Measurements from ENCODE around the gene GCN1. TPM values are rescaled to one million over a fixed set of nuclear protein-coding genes. Genes with fewer than 3 reads are reported as not detected.
A peak's percentile ranks its signal among the peaks of the same experiment; 100 is the strongest.

Gene GCN1
- polyA plus RNA-seq, 2 of the 4 experiments (the other 2 are of a cell fraction) = 43.2 to 64.1 TPM

- Histone ChIP-seq H3K4me2 (no peak overlapping the region), H3K4me3 (no peak overlapping the region), H3K4me1 (peaks cover 79% of the 10 kb centered on the region), H3K27ac (0 out of 6 replicates have a peak overlapping the region, but pooled peaks of 1 of the 2 experiments have one; percentile 10), H3K9me3 (no peaks in the 10 kb centered on the region)
- WGBS (ENCODE audit: missing lambda C conversion rate) = 88% methylated on average over 8 of the region's 8 CpGs
- no peak for DNase-seq (ENCODE audit: low read depth in 1 of 2, low spot score in 1 of 2)
- TF ChIP-seq TP53 (CRISPR knock-in tag; IDR thresholded peaks at IDR 0.05) (no peak), JUNB (IDR thresholded peaks at IDR 0.05) (no peak), CBX8 (IDR thresholded peaks at IDR 0.05) (no peak), BHLHE40 (IDR thresholded peaks at IDR 0.05; ENCODE audit: low read depth, low read length) (no peak), REST (IDR thresholded peaks at IDR 0.05) (no peak), NFE2L2 (conservative IDR thresholded peaks at IDR 0.05; ENCODE audit: low read length) (no peak), NPAS2 (CRISPR knock-in tag; IDR thresholded peaks at IDR 0.05; ENCODE audit: borderline replicate concordance) (no peak), POLR2A (IDR thresholded peaks at IDR 0.05; ENCODE audit: low read length) (no peak), SMC3 (IDR thresholded peaks at IDR 0.05) (no peak), CEBPB (IDR thresholded peaks at IDR 0.05) (no peak), EHF (CRISPR knock-in tag; IDR thresholded peaks at IDR 0.05) (no peak), MAX (IDR thresholded peaks at IDR 0.05) (no peak), HOXA7 (CRISPR knock-in tag; IDR thresholded peaks at IDR 0.05) (no peak)
- TF ChIP-seq, protein P1, sequence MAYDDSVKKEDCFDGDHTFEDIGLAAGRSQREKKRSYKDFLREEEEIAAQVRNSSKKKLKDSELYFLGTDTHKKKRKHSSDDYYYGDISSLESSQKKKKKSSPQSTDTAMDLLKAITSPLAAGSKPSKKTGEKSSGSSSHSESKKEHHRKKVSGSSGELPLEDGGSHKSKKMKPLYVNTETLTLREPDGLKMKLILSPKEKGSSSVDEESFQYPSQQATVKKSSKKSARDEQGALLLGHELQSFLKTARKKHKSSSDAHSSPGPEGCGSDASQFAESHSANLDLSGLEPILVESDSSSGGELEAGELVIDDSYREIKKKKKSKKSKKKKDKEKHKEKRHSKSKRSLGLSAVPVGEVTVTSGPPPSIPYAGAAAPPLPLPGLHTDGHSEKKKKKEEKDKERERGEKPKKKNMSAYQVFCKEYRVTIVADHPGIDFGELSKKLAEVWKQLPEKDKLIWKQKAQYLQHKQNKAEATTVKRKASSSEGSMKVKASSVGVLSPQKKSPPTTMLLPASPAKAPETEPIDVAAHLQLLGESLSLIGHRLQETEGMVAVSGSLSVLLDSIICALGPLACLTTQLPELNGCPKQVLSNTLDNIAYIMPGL (CRISPR knock-in tag; IDR thresholded peaks at IDR 0.05; ENCODE audit: borderline replicate concordance) = no peak
- TF ChIP-seq, protein P2, sequence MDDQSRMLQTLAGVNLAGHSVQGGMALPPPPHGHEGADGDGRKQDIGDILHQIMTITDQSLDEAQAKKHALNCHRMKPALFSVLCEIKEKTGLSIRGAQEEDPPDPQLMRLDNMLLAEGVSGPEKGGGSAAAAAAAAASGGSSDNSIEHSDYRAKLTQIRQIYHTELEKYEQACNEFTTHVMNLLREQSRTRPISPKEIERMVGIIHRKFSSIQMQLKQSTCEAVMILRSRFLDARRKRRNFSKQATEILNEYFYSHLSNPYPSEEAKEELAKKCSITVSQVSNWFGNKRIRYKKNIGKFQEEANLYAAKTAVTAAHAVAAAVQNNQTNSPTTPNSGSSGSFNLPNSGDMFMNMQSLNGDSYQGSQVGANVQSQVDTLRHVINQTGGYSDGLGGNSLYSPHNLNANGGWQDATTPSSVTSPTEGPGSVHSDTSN (IDR thresholded peaks at IDR 0.05) = no peak
- TF ChIP-seq, protein P3, sequence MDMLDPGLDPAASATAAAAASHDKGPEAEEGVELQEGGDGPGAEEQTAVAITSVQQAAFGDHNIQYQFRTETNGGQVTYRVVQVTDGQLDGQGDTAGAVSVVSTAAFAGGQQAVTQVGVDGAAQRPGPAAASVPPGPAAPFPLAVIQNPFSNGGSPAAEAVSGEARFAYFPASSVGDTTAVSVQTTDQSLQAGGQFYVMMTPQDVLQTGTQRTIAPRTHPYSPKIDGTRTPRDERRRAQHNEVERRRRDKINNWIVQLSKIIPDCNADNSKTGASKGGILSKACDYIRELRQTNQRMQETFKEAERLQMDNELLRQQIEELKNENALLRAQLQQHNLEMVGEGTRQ (IDR thresholded peaks at IDR 0.05) = no peak
- TF ChIP-seq, protein P4, sequence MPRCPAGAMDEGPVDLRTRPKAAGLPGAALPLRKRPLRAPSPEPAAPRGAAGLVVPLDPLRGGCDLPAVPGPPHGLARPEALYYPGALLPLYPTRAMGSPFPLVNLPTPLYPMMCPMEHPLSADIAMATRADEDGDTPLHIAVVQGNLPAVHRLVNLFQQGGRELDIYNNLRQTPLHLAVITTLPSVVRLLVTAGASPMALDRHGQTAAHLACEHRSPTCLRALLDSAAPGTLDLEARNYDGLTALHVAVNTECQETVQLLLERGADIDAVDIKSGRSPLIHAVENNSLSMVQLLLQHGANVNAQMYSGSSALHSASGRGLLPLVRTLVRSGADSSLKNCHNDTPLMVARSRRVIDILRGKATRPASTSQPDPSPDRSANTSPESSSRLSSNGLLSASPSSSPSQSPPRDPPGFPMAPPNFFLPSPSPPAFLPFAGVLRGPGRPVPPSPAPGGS (IDR thresholded peaks at IDR 0.05) = no peak
- ChIA-PET POLR2A (interaction anchor here (1.0 to 1.1 kb wide), 2 partner anchors 14 to 19 kb away, joined by 3 to 4 read pairs; no protein-coding TSS in a partner anchor), CTCF (interaction anchor here (0.6 to 43.7 kb wide), 5 partner anchors 2 to 261 kb away, joined by 3 to 1367 read pairs (median 652); partner anchors contain the start of gene PXN)
- no peak for FAIRE-seq
- no peak for ATAC-seq
Observed at GRCh38 chr12:120242971-120243699, 48.6 kb upstream of the GCN1 start.
